K562 (cell line): Measurements from ENCODE around the gene LMTK2. TPM values are rescaled to one million over a fixed set of nuclear protein-coding genes. Genes with fewer than 3 reads are reported as not detected.
A peak's percentile ranks its signal among the peaks of the same experiment; 100 is the strongest.

Source experiments
- ATAC-seq: fragments of 200-7000 bp; cut with Tn5 transposase; 3 replicates; pipeline ENCODE4 v1.9.1; 2020; ENCODE audit warnings: moderate library complexity
- BruUV-seq: library from RNA; stranded (reverse); fragments of 400-500 nt; replicated peaks from 2 replicates; lab custom pipeline; 2021; lab: Mats Ljungman, UMichigan
- CTCF ChIA-PET: fragments of 300-600 bp; formaldehyde crosslinking; extraction: SDS; loops from one replicate; lab custom pipeline; 2021; ENCODE audit warnings: low intra/inter-chr PET ratio; lab: Yijun Ruan, JAX
- POLR2A ChIA-PET: fragments of 300-600, 350-650 bp; sonication (Branson Sonifier 250); formaldehyde crosslinking; extraction: SDS; loops from one replicate; lab custom pipeline; 2021; ENCODE audit warnings: antibody characterized with exemption, inconsistent platforms; lab: Yijun Ruan, JAX
- DNase-seq, 4 experiments: peaks; one replicate each; pipeline versions ENCODE4 v3.0.0 to v3.0.0-alpha.2; 2011 to 2018; ENCODE audit warnings: low spot score in 3 of 4, mixed read lengths in 3 of 4; ENCODE audit errors: extremely low read depth in 1 of 4
- FAIRE-seq: peaks from 2 replicates; lab custom pipeline; 2011; peaks lifted over from hg19 to GRCh38; lab: Jason Lieb, UNC
- H2AFZ ChIP-seq: 2 replicates; pipeline ENCODE4 v1.6.0; 2011; ENCODE audit warnings: low read depth, low read length, control low read depth, inconsistent platforms
- H3K27ac ChIP-seq: fragments of 200-600 bp; 3 replicates; pipeline ENCODE4 v1.8.0; 2011; ENCODE audit warnings: low read depth, mild to moderate bottlenecking, control low read depth, inconsistent platforms, low read length, moderate library complexity, mixed read lengths; ENCODE audit errors: extremely low read depth
- H3K27me3 ChIP-seq, 2 experiments: fragments of 300-600 bp in 1 of 2; 2 replicates in 1 of 2; 3 replicates in 1 of 2; pipeline versions ENCODE4 v1.6.0 to v1.8.0; 2011; ENCODE audit warnings: inconsistent platforms in 2 of 2, low read length in 2 of 2, mild to moderate bottlenecking in 1 of 2, mixed read lengths in 1 of 2, moderate library complexity in 1 of 2; ENCODE audit not compliant: control insufficient read depth in 2 of 2, insufficient read depth in 2 of 2
- H3K36me3 ChIP-seq: fragments of 300-600 bp; 3 replicates; pipeline ENCODE4 v1.8.0; 2011; ENCODE audit warnings: mild to moderate bottlenecking, low read length, inconsistent platforms; ENCODE audit not compliant: control insufficient read depth, insufficient read depth
- H3K4me1 ChIP-seq, 2 experiments: fragments of 200-600 bp in 1 of 2; replicated peaks in 1 of 2; 2 replicates in 1 of 2; 3 replicates in 1 of 2; pipeline versions ENCODE4 v1.5.1 to v1.8.0; 2011; ENCODE audit warnings: inconsistent platforms in 2 of 2, low read length in 2 of 2, mild to moderate bottlenecking in 1 of 2, mixed read lengths in 1 of 2, moderate library complexity in 1 of 2; ENCODE audit not compliant: control insufficient read depth in 2 of 2, insufficient read depth in 2 of 2
- H3K4me2 ChIP-seq: 2 replicates; pipeline ENCODE4 v1.6.1; 2011; ENCODE audit warnings: low read length, control low read depth, inconsistent platforms, mixed read lengths; ENCODE audit not compliant: insufficient read depth
- H3K4me3 ChIP-seq: fragments of 200-600 bp; sonication (generic), shearing (Covaris generic); 2 replicates; pipeline ENCODE4 v1.5.1; 2016; ENCODE audit warnings: control low read depth, inconsistent platforms
- H3K79me2 ChIP-seq: fragments of 200-600 bp; 3 replicates; pipeline ENCODE4 v1.8.0; 2011; ENCODE audit warnings: low read length, inconsistent platforms; ENCODE audit not compliant: control insufficient read depth, insufficient read depth
- H3K9ac ChIP-seq, 2 experiments: 2 replicates each; pipeline versions ENCODE4 v1.6.0 to v1.6.1; 2011; ENCODE audit warnings: low read depth in 2 of 2, low read length in 2 of 2, control low read depth in 1 of 2, inconsistent platforms in 1 of 2, mild to moderate bottlenecking in 1 of 2, mixed read lengths in 1 of 2; ENCODE audit not compliant: insufficient read depth in 1 of 2
- H3K9me1 ChIP-seq: one replicate; pipeline ENCODE4 v1.6.0; 2011; ENCODE audit warnings: inconsistent platforms, mild to moderate bottlenecking, low read length, moderate library complexity; ENCODE audit not compliant: control insufficient read depth, insufficient read depth
- H3K9me3 ChIP-seq: replicated peaks from 2 replicates; pipeline ENCODE4 v1.5.1; 2011; ENCODE audit warnings: low read depth, low read length, inconsistent platforms; ENCODE audit not compliant: control insufficient read depth, insufficient read depth
- H4K20me1 ChIP-seq: replicated peaks from 2 replicates; pipeline ENCODE4 v1.6.1; 2011; ENCODE audit warnings: low read length, inconsistent platforms, mixed read lengths; ENCODE audit not compliant: control insufficient read depth, insufficient read depth
- ADNP ChIP-seq: fragments of 200-800 bp; sonication (Bioruptor generic); IDR thresholded peaks from 2 replicates; pipeline ENCODE4 v1.6.1; 2016; ENCODE audit warnings: missing genetic modification characterization, missing compliant biosample characterization
- AFF4 ChIP-seq: sonication (generic); formaldehyde crosslinking; IDR thresholded peaks from 2 replicates; pipeline ENCODE4 v1.8.0; 2023; ENCODE audit warnings: mild to moderate bottlenecking, missing genetic modification reagents
- ARNT ChIP-seq, 2 experiments: fragments of 450-650 bp; IDR thresholded peaks; 2 replicates each; pipeline ENCODE4 v1.6.1; 2016; ENCODE audit warnings: mild to moderate bottlenecking in 1 of 2
- CBX3 ChIP-seq, 2 experiments: IDR thresholded peaks; 1 replicate in 1 of 2; 2 replicates in 1 of 2; pipeline ENCODE4 v1.6.1; 2012; ENCODE audit warnings: inconsistent platforms in 2 of 2, low read length in 2 of 2, borderline replicate concordance in 1 of 2, control low read depth in 1 of 2
- CEBPG ChIP-seq, 3 experiments: fragments of 200-800 bp in 1 of 3; sonication (Bioruptor generic) in 1 of 3; sonication (generic) in 1 of 3; formaldehyde crosslinking in 1 of 3; IDR thresholded peaks in 2 of 3; conservative IDR thresholded peaks in 1 of 3; 2 replicates each; pipeline versions ENCODE4 v1.6.1 to v1.8.0; 2016 to 2022; ENCODE audit warnings: missing compliant biosample characterization in 2 of 3, missing genetic modification characterization in 2 of 3, mild to moderate bottlenecking in 1 of 3, missing genetic modification reagents in 1 of 3
- MAFK ChIP-seq: IDR thresholded peaks from 2 replicates; pipeline ENCODE4 v1.6.1; 2011; ENCODE audit warnings: low read length, improper control_type of control experiment
- NCOA1 ChIP-seq: fragments of 450-650 bp; IDR thresholded peaks from 2 replicates; pipeline ENCODE4 v1.6.1; 2016; ENCODE audit warnings: low read depth
- NFRKB ChIP-seq: fragments of 450-650 bp; IDR thresholded peaks from 2 replicates; pipeline ENCODE4 v1.6.1; 2016; ENCODE audit warnings: low read depth
- NR0B1 ChIP-seq: fragments of 450-650 bp; IDR thresholded peaks from one replicate; pipeline ENCODE4 v1.6.1; 2018; ENCODE audit warnings: mild to moderate bottlenecking, moderate library complexity; ENCODE audit not compliant: partially characterized antibody
- NR2C1 ChIP-seq, 2 experiments: fragments of 450-650 bp; IDR thresholded peaks; 2 replicates each; pipeline ENCODE4 v1.6.1; 2017; ENCODE audit warnings: mild to moderate bottlenecking in 2 of 2, antibody characterized with exemption in 1 of 2, inconsistent platforms in 1 of 2, missing compliant biosample characterization in 1 of 2, missing genetic modification characterization in 1 of 2
- PHB ChIP-seq: fragments of 250-450 bp; sonication (Bioruptor Pico); IDR thresholded peaks from 2 replicates; pipeline ENCODE4 v1.5.0; 2021
- RB1 ChIP-seq: fragments of 450-650 bp; IDR thresholded peaks from 2 replicates; pipeline ENCODE4 v1.6.1; 2017; ENCODE audit warnings: low read depth, mild to moderate bottlenecking
- TRIM28 ChIP-seq: fragments of 450-650 bp; IDR thresholded peaks from 2 replicates; pipeline ENCODE4 v1.6.1; 2017
- ZNF740 ChIP-seq, 3 experiments: fragments of 200-800 bp in 1 of 3; sonication (Bioruptor generic) in 1 of 3; sonication (generic) in 1 of 3; formaldehyde crosslinking in 1 of 3; IDR thresholded peaks; 2 replicates each; pipeline versions ENCODE4 v1.6.1 to v1.8.0; 2016 to 2022; ENCODE audit warnings: mild to moderate bottlenecking in 2 of 3, missing compliant biosample characterization in 2 of 3, missing genetic modification characterization in 2 of 3, missing genetic modification reagents in 1 of 3
- WGBS: fragments of 100-300 bp; shearing (Covaris generic); methylation state at CpG from one replicate; pipeline ENCODE4 v1.1.6; 2016; ENCODE audit warnings: low coverage, mixed read lengths; ENCODE audit not compliant: insufficient coverage; ENCODE audit errors: missing lambda C conversion rate; 5-methylcytosine and 5-hydroxymethylcytosine counted together
- in situ Hi-C: fragments of 300-500 bp; cut with MboI; formaldehyde crosslinking; loops from 4 replicates; pipeline ENCODE4 v1.15.0; 2018; ENCODE audit warnings: inconsistent platforms, mixed read lengths
- intact Hi-C: fragments of 100-400 bp; cut with micrococcal nuclease; formaldehyde crosslinking; loops from 2 replicates; pipeline ENCODE4 v1.14.2; 2022
- polyA plus RNA-seq, 8 experiments: library from polyadenylated mRNA; depleted of rRNA in 4 of 8; stranded (reverse) in 5 of 8; unstranded in 3 of 8; fragments of >200 nt; fragmentation: Nextera tagmentation in 2 of 8; fragmentation: Illumina TruSeq in 1 of 8; extraction: Ambion mirVana in 2 of 8; extraction: Trizol in 1 of 8; gene quantifications; 2 replicates each; pipeline versions ENCODE4 v1.2.1 to v1.2.3, GENCODE V29; 2011 to 2014; ENCODE audit warnings: inconsistent platforms in 1 of 8, missing spikeins in 1 of 8
- total RNA-seq, 7 experiments: library from RNA; depleted of rRNA in 6 of 7; stranded (reverse); fragments of >200 nt in 6 of 7; fragmentation: Illumina TruSeq in 2 of 7; extraction: Trizol in 2 of 7; gene quantifications; 2 replicates each; pipeline versions ENCODE4 v1.2.1 to v1.2.3, GENCODE V29; 2011 to 2021; ENCODE audit warnings: low replicate concordance in 1 of 7
- TF ChIP-seq, protein P1 (sequence below), 2 experiments: fragments of 450-650 bp; IDR thresholded peaks; 2 replicates each; pipeline ENCODE4 v1.6.1; 2016

Gene LMTK2
- total and polyA plus RNA-seq, 9 of the 15 experiments (the other 6 are each of a cell fraction or from before 2014, with no cell fraction given), result 0.78 to 16.4 (median 6.3) TPM

DNA sequence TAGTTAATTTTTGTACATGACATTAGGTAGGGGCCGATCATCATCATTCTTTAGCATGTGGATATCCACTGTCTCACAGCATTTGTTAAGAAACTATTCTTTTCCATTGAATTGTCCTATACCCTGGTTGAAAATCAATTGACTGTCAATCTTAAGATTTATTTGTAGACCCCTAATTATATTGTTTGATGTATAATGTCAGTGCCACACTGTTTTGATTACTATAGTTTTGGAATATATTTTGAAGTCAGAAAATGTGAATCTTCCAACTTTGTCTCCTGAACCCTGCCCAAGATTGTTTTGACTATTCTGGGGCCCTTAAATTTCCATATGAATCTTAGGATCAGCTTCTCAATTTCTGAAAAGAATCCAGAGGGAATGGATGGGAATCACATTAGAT lies 6.6 kb upstream of the LMTK2 start:
- no TSS peak for BruUV-seq
- Histone ChIP-seq H3K79me2 (no peaks in the 10 kb centered on the region), H3K4me3 (no peak overlapping the region), H3K4me1 (no peaks in the 10 kb centered on the region), H3K4me2 (no peak overlapping the region), H3K27me3 (no peaks in the 10 kb centered on the region), H4K20me1 (no peaks in the 10 kb centered on the region), H3K9me3 (peaks cover 2% of the 10 kb centered on the region; the same call in 1 of the 2 replicates), H2AFZ (no peak overlapping the region), H3K36me3 (no peaks in the 10 kb centered on the region), H3K9me1 (no peaks in the 10 kb centered on the region), H3K27ac (no peak overlapping the region), H3K9ac (no peak overlapping the region)
- ChIA-PET POLR2A (no interaction called here), CTCF (no interaction called here)
- FAIRE-seq (no peak), ATAC-seq (no peak), DNase-seq (no peak)
- intact Hi-C loops, result no loop called here
- in situ Hi-C loops, result no loop called here
- WGBS, result 7% methylated on average over 1 of the region's 1 CpG
- no peak for TF ChIP-seq CEBPG (CRISPR knock-in tag; IDR thresholded peaks at IDR 0.05)
- TF ChIP-seq CEBPG (tag; conservative IDR thresholded peaks at IDR 0.05 in 1 of 2, IDR thresholded peaks at IDR 0.05 in 1 of 2), result no peak
- TF ChIP-seq MAFK, result no peak
- TF ChIP-seq RB1, result no peak
- TF ChIP-seq NR0B1, result no peak
- TF ChIP-seq ARNT (IDR thresholded peaks at IDR 0.05), result no peak
- TF ChIP-seq PHB (CRISPR knock-in tag), result no peak
- TF ChIP-seq NR2C1 (IDR thresholded peaks at IDR 0.05), result no peak
- no peak for TF ChIP-seq NR2C1 (tag; IDR thresholded peaks at IDR 0.05)
- TF ChIP-seq AFF4, result no peak
- TF ChIP-seq CBX3 (IDR thresholded peaks at IDR 0.05; ENCODE audit: borderline replicate concordance in 1 of 2, low read length in 2 of 2), result peak in 1 of 2 experiments; percentile 44; a peak in 1 of 3 replicates
- no peak for TF ChIP-seq ADNP (tag)
- TF ChIP-seq ZNF740 (CRISPR knock-in tag; IDR thresholded peaks at IDR 0.05), result no peak
- TF ChIP-seq ZNF740 (tag; IDR thresholded peaks at IDR 0.05), result no peak
- TF ChIP-seq NCOA1, result no peak
- TF ChIP-seq, protein P1, sequence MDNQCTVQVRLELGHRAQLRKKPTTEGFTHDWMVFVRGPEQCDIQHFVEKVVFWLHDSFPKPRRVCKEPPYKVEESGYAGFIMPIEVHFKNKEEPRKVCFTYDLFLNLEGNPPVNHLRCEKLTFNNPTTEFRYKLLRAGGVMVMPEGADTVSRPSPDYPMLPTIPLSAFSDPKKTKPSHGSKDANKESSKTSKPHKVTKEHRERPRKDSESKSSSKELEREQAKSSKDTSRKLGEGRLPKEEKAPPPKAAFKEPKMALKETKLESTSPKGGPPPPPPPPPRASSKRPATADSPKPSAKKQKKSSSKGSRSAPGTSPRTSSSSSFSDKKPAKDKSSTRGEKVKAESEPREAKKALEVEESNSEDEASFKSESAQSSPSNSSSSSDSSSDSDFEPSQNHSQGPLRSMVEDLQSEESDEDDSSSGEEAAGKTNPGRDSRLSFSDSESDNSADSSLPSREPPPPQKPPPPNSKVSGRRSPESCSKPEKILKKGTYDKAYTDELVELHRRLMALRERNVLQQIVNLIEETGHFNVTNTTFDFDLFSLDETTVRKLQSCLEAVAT (IDR thresholded peaks at IDR 0.05), result no peak
- TF ChIP-seq TRIM28, result 0 out of 2 replicates have a peak, but pooled peaks have one; percentile 20
- TF ChIP-seq NFRKB, result no peak
